Measurements from ENCODE around the gene NDST4.
"Not testable (repeated sequence)": the region's sequence is repeated elsewhere in the genome, so short reads cannot be mapped to it uniquely, and the experiment has no call there.

Gene NDST4

GRCh38 chr4:115053313-115053712, 60.1 kb downstream of the NDST4 start:
- no peaks in the 10 kb centered on the region for H3K27me3 ChIP-seq (ENCODE audit: control insufficient read depth, insufficient read depth, low read length)
- H3K36me3 ChIP-seq (ENCODE audit: control insufficient read depth, insufficient read depth, low read length) = no peaks in the 10 kb centered on the region
- H3K9me3 ChIP-seq (ENCODE audit: control insufficient read depth, insufficient read depth, low read depth, low read length) = no peaks in the 10 kb centered on the region
- H3K4me3 ChIP-seq (ENCODE audit: low read depth, low read length) = no peak overlapping the region
- H3K9ac ChIP-seq (ENCODE audit: low read length) = no peak overlapping the region
- H3K4me1 ChIP-seq (ENCODE audit: control insufficient read depth, insufficient read depth, low read length) = no peaks in the 10 kb centered on the region
- no peak overlapping the region for H3K27ac ChIP-seq (ENCODE audit: low read depth, low read length)

DNA sequence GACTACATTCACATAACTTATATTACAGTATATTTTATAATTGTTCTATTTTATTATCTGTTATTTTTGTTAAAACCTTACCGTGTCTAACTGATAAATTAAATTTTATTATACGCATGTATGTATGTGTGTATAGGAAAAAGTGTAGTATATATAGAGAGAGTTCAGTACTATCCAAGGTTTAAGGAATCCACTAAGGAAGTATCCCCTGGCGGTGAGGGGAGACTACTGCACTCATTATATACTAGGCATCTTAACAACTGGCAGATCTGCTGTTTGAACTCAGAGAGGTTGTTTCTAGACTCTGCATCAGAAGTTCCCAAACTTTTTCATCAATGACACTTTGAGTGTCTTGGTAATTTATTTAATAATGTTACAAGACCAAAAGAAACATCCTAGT, 70.9 kb downstream of the NDST4 start:
- no peaks in the 10 kb centered on the region for H3K36me3 ChIP-seq (ENCODE audit: control insufficient read depth, insufficient read depth, low read length)
- no peak overlapping the region for H3K9ac ChIP-seq (ENCODE audit: low read length)
- no peaks in the 10 kb centered on the region for H3K27me3 ChIP-seq (ENCODE audit: control insufficient read depth, insufficient read depth, low read length)
- H3K27ac ChIP-seq (ENCODE audit: low read depth, low read length) = no peak overlapping the region
- H3K9me3 ChIP-seq (ENCODE audit: control insufficient read depth, insufficient read depth, low read depth, low read length) = no peaks in the 10 kb centered on the region
- H3K4me1 ChIP-seq (ENCODE audit: control insufficient read depth, insufficient read depth, low read length) = no peaks in the 10 kb centered on the region
- no peak overlapping the region for H3K4me3 ChIP-seq (ENCODE audit: low read depth, low read length)

- no peaks in the 10 kb centered on the region for H3K4me1 ChIP-seq (ENCODE audit: control insufficient read depth, insufficient read depth, low read length)
- H3K36me3 ChIP-seq (ENCODE audit: control insufficient read depth, insufficient read depth, low read length) = no peaks in the 10 kb centered on the region
- no peak overlapping the region for H3K27ac ChIP-seq (ENCODE audit: low read depth, low read length)
- H3K4me3 ChIP-seq (ENCODE audit: low read depth, low read length) = no peak overlapping the region
- no peaks in the 10 kb centered on the region for H3K9me3 ChIP-seq (ENCODE audit: control insufficient read depth, insufficient read depth, low read depth, low read length)
- no peaks in the 10 kb centered on the region for H3K27me3 ChIP-seq (ENCODE audit: control insufficient read depth, insufficient read depth, low read length)
- H3K9ac ChIP-seq (ENCODE audit: low read length) = no peak overlapping the region
These were observed 83.1 kb downstream of the NDST4 start for GRCh38 chr4:115030281-115030680.

DNA sequence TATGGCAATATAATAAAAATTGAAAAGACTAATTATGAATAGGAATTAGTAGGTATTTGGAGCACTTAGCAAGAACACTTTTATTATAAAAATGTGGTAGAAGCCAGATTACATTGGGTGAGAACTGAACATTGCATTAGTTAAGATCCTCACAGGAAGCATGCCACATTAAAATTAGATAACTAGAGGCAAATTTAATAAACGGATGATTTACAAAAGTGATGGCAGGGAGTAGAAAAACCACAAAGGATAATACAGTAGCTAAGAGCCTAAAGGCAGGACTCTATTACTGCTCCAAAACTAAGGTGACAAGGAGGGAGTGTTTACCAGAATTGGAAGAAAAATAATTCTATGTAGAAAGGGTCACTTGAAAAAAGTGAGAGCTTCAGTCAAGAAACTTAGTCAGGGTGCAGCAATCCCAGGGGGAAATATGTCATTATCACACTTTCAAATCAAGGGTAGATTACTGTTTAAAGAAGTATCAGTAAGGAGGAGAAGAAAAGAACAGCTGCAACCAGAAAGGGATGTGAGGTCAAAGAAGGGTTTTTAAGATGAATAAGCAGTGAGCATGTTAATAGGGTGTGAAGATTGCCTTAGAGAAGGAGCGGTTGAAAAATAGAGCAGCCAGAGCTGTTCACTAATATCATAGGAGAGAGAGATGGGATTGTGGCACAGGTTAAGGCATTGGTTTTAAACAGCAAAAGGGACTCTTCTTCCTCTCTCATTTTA, 84.6 kb downstream of the NDST4 start:
- no peak overlapping the region for H3K9ac ChIP-seq (ENCODE audit: low read length)
- no peak overlapping the region for H3K4me3 ChIP-seq (ENCODE audit: low read depth, low read length)
- no peaks in the 10 kb centered on the region for H3K27me3 ChIP-seq (ENCODE audit: control insufficient read depth, insufficient read depth, low read length)
- no peaks in the 10 kb centered on the region for H3K36me3 ChIP-seq (ENCODE audit: control insufficient read depth, insufficient read depth, low read length)
- no peak overlapping the region for H3K27ac ChIP-seq (ENCODE audit: low read depth, low read length)
- H3K4me1 ChIP-seq (ENCODE audit: control insufficient read depth, insufficient read depth, low read length) = no peaks in the 10 kb centered on the region
- H3K9me3 ChIP-seq (ENCODE audit: control insufficient read depth, insufficient read depth, low read depth, low read length) = no peaks in the 10 kb centered on the region

- H3K27me3 ChIP-seq (ENCODE audit: control insufficient read depth, insufficient read depth, low read length) = no peaks in the 10 kb centered on the region
- H3K9me3 ChIP-seq (ENCODE audit: control insufficient read depth, insufficient read depth, low read depth, low read length) = no peaks in the 10 kb centered on the region
- no peaks in the 10 kb centered on the region for H3K4me1 ChIP-seq (ENCODE audit: control insufficient read depth, insufficient read depth, low read length)
- no peak overlapping the region for H3K4me3 ChIP-seq (ENCODE audit: low read depth, low read length)
- no peak overlapping the region for H3K27ac ChIP-seq (ENCODE audit: low read depth, low read length)
- H3K9ac ChIP-seq (ENCODE audit: low read length) = no peak overlapping the region
- no peaks in the 10 kb centered on the region for H3K36me3 ChIP-seq (ENCODE audit: control insufficient read depth, insufficient read depth, low read length)
These were observed 113.5 kb downstream of the NDST4 start for GRCh38 chr4:114999880-115000279.

DNA sequence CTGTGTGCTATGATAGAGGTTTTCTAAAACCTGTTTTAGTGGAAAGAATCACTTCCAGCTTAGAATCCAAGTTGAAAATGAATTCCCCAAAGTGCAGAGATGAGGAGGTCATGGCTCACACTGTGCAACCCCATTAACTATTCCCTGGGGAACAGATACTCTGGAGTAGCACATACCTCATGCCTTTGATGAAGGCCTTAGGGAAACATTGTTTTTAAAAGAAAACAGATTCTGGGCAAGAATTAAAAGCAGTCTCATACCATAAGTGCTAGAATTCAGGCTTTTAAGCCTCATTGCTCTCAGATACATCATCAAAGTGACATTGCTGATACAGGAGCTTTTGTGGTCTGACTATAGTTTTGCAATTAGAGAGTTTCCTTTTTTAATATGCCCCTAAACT, 115.1 kb downstream of the NDST4 start:
- H3K9me3 ChIP-seq (ENCODE audit: control insufficient read depth, insufficient read depth, low read depth, low read length) = no peaks in the 10 kb centered on the region
- H3K27me3 ChIP-seq (ENCODE audit: control insufficient read depth, insufficient read depth, low read length) = no peaks in the 10 kb centered on the region
- no peaks in the 10 kb centered on the region for H3K4me1 ChIP-seq (ENCODE audit: control insufficient read depth, insufficient read depth, low read length)
- H3K9ac ChIP-seq (ENCODE audit: low read length) = no peak overlapping the region
- no peak overlapping the region for H3K27ac ChIP-seq (ENCODE audit: low read depth, low read length)
- H3K4me3 ChIP-seq (ENCODE audit: low read depth, low read length) = no peak overlapping the region
- H3K36me3 ChIP-seq (ENCODE audit: control insufficient read depth, insufficient read depth, low read length) = no peaks in the 10 kb centered on the region

DNA sequence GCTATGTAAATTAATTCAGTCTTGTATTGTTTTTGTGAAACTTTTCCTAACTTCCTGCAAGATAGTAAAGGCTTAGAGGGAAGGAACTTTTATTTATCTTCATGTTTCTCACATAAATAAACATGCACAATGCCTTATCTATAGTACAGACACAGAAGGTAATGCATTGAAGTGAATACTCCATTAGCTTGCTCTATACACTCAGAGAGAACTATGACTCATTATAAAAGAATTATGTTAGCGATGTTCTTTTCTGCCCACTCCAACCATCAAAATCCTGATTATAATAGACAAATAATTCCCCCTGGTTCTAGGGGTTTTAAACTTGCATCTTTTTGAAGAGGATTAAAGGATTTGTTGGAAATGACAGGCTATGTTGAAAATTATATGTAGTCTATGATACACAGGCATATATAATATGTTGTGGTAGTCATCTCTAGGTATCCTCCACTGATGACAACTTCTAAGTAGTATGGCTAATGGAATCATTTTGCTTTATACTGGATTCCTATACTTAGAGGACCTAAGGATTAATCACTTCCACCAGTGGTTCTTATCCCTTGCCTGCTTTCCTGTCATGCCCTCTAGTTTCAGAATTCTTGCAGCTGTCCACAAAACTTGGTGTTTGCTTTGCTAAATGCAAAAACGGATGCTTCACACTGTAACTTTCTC, 115.7 kb downstream of the NDST4 start:
- H3K9me3 ChIP-seq (ENCODE audit: control insufficient read depth, insufficient read depth, low read depth, low read length) = no peaks in the 10 kb centered on the region
- no peaks in the 10 kb centered on the region for H3K27me3 ChIP-seq (ENCODE audit: control insufficient read depth, insufficient read depth, low read length)
- no peaks in the 10 kb centered on the region for H3K4me1 ChIP-seq (ENCODE audit: control insufficient read depth, insufficient read depth, low read length)
- H3K4me3 ChIP-seq (ENCODE audit: low read depth, low read length) = no peak overlapping the region
- H3K9ac ChIP-seq (ENCODE audit: low read length) = no peak overlapping the region
- H3K27ac ChIP-seq (ENCODE audit: low read depth, low read length) = no peak overlapping the region
- no peaks in the 10 kb centered on the region for H3K36me3 ChIP-seq (ENCODE audit: control insufficient read depth, insufficient read depth, low read length)

GRCh38 chr4:114986133-114986532, 127.3 kb downstream of the NDST4 start:
- no peak overlapping the region for H3K27ac ChIP-seq (ENCODE audit: low read depth, low read length)
- H3K9me3 ChIP-seq (ENCODE audit: control insufficient read depth, insufficient read depth, low read depth, low read length) = peaks cover 9% of the 10 kb centered on the region

DNA sequence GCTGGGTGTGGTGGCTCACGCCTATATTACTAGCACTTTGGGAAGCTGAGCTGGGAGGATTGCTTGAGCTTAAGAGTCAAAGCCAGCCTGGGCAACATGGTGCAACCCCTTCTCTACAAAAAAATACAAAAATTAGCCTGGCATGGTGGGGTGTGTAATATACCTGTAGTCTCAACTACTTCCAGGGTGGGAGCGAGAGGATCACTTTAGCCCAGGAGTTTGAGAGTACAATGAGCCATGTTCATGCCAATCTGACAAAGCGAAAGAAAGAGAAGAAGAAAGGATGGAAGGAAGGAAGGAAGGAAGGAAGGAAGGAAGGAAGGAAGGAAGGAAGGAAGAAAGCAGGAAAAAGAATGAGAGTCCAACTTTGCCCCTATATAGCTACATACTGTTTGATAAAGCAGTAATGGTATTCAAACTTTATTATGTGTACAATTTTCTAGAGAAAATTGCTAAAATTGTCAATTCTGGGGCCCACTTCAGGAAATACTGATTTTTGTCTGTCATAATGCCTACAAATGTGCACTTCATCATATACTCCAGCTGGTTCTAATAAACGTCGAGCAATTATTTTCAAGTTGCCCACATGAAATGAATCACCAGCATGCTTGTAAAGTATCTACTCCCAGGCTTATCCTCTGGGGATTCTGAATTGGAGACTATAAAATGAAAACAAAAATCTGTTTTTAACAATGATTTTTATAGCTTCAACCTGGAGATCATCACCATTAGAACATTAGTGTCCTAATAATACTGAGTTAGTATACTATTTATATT, 132.3 kb downstream of the NDST4 start:
- H3K36me3 ChIP-seq (ENCODE audit: control insufficient read depth, insufficient read depth, low read length) = no peaks in the 10 kb centered on the region
- H3K27ac ChIP-seq (ENCODE audit: low read depth, low read length) = no peak overlapping the region
- H3K9ac ChIP-seq (ENCODE audit: low read length) = no peak overlapping the region
- no peaks in the 10 kb centered on the region for H3K4me1 ChIP-seq (ENCODE audit: control insufficient read depth, insufficient read depth, low read length)
- no peaks in the 10 kb centered on the region for H3K27me3 ChIP-seq (ENCODE audit: control insufficient read depth, insufficient read depth, low read length)
- no peak overlapping the region for H3K4me3 ChIP-seq (ENCODE audit: low read depth, low read length)
- H3K9me3 ChIP-seq (ENCODE audit: control insufficient read depth, insufficient read depth, low read depth, low read length) = peaks cover 9% of the 10 kb centered on the region

More at GRCh38 chr4:114986133-114986532, 127.3 kb downstream of the NDST4 start:
- no peak overlapping the region for H3K4me3 ChIP-seq (ENCODE audit: low read depth, low read length)
- no peaks in the 10 kb centered on the region; the same call in 1 of the 2 replicates for H3K4me1 ChIP-seq (ENCODE audit: control insufficient read depth, insufficient read depth, low read length)
- H3K9ac ChIP-seq (ENCODE audit: low read length) = no peak overlapping the region
- no peaks in the 10 kb centered on the region for H3K27me3 ChIP-seq (ENCODE audit: control insufficient read depth, insufficient read depth, low read length)
- no peaks in the 10 kb centered on the region for H3K36me3 ChIP-seq (ENCODE audit: control insufficient read depth, insufficient read depth, low read length)

GRCh38 chr4:114980399-114980798, 133.0 kb downstream of the NDST4 start:
- H3K27me3 ChIP-seq (ENCODE audit: control insufficient read depth, insufficient read depth, low read length); H3K4me3 ChIP-seq (ENCODE audit: low read depth, low read length); H3K9me3 ChIP-seq (ENCODE audit: control insufficient read depth, insufficient read depth, low read depth, low read length); H3K27ac ChIP-seq (ENCODE audit: low read depth, low read length); H3K4me1 ChIP-seq (ENCODE audit: control insufficient read depth, insufficient read depth, low read length); H3K9ac ChIP-seq (ENCODE audit: low read length); H3K36me3 ChIP-seq (ENCODE audit: control insufficient read depth, insufficient read depth, low read length): not testable (repeated sequence)

DNA sequence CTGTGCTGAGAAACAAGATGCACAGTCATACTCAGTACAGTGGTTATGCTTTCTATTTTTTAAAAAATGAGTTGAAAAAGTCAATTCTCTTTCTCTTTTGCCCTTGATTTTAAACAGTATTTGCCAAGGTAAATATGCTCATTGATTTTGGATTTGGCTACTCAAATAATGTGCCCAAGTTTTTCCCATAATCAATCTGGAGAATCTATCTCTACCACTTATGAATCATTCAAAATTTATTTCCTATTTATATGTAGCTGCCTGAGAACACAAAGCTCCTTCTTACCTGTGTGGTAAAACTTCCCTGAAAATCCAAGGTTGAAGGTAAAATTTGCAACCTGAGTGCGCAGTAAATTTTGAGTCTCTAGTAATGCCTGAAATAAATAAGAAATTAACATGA, 136.5 kb downstream of the NDST4 start:
- no peak overlapping the region for H3K4me3 ChIP-seq (ENCODE audit: low read depth, low read length)
- H3K27ac ChIP-seq (ENCODE audit: low read depth, low read length) = no peak overlapping the region

More for the DNA sequence above, 136.5 kb downstream of the NDST4 start:
- Histone ChIP-seq H3K9ac (ENCODE audit: low read length) (no peak overlapping the region), H3K36me3 (ENCODE audit: control insufficient read depth, insufficient read depth, low read length) (no peaks in the 10 kb centered on the region), H3K9me3 (ENCODE audit: control insufficient read depth, insufficient read depth, low read depth, low read length) (no peaks in the 10 kb centered on the region), H3K27me3 (ENCODE audit: control insufficient read depth, insufficient read depth, low read length) (no peaks in the 10 kb centered on the region), H3K4me1 (ENCODE audit: control insufficient read depth, insufficient read depth, low read length) (no peaks in the 10 kb centered on the region)
